ENCODE measurements around the gene HID1. TPM values are rescaled to one million over a fixed set of nuclear protein-coding genes. Genes with fewer than 3 reads are reported as not detected.
"Not testable (repeated sequence)": the region's sequence is repeated elsewhere in the genome, so short reads cannot be mapped to it uniquely, and the experiment has no call there.

HID1 gene
- total and polyA plus RNA-seq, 8 donors = 32.1 to 75.8 (median 61.7) TPM

- H3K9me3 ChIP-seq = no peaks in the 10 kb centered on the region
- no peak overlapping the region for H3K27ac ChIP-seq
- H3K27me3 ChIP-seq = no peaks in the 10 kb centered on the region
- peaks cover 8 to 21% of the 10 kb centered on the region in 2 donors for H3K4me1 ChIP-seq
- TF ChIP-seq, protein P1, sequence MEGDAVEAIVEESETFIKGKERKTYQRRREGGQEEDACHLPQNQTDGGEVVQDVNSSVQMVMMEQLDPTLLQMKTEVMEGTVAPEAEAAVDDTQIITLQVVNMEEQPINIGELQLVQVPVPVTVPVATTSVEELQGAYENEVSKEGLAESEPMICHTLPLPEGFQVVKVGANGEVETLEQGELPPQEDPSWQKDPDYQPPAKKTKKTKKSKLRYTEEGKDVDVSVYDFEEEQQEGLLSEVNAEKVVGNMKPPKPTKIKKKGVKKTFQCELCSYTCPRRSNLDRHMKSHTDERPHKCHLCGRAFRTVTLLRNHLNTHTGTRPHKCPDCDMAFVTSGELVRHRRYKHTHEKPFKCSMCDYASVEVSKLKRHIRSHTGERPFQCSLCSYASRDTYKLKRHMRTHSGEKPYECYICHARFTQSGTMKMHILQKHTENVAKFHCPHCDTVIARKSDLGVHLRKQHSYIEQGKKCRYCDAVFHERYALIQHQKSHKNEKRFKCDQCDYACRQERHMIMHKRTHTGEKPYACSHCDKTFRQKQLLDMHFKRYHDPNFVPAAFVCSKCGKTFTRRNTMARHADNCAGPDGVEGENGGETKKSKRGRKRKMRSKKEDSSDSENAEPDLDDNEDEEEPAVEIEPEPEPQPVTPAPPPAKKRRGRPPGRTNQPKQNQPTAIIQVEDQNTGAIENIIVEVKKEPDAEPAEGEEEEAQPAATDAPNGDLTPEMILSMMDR (IDR thresholded peaks at IDR 0.05) = no peak
- H3K36me3 ChIP-seq = peaks cover 0 to 5% of the 10 kb centered on the region in 2 donors
- intact Hi-C loops (cut with DNase I) = no loop called here
- DNase-seq = peak in 1 of 4 donors; percentile 49
- no peak overlapping the region for H3K4me3 ChIP-seq
- peak; percentile 2 for ATAC-seq
Observed at GRCh38 chr17:75010683-75011400, 38.3 kb upstream of the HID1 start.

DNA sequence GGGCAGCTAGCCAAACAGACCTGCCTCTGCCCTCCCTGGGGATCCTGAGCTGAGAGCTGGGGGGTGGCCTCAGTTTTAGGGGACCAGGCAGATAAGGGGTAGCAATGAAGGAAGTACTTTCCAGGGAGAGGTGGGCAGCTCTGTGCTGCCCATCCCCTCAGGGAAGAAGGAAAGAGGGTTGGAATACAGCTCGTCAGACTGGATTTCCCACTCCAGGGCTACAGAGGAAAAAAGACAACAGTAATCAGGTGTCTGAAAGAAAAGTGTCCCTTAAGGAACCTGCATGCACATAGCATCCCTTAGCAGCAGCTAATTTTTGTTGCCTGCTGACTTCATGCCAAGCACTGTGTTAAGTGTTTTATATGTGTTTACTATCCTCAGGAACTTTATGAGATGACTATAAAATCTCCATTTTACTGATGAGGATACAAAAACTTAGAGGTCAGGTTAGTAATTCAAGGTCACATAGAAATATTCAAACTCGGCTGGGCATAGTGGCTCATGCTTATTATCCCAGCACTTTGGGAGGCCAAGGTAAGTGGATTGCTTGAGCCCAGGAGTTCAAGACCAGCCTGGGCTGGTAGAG is 36.7 kb upstream of the HID1 start:
- TF ChIP-seq, protein P1 (IDR thresholded peaks at IDR 0.05) = no peak
- intact Hi-C loops (cut with DNase I) = no loop called here
- DNase-seq (peak in 1 of 4 donors; percentile 26), ATAC-seq (no peak)
- Histone ChIP-seq H3K4me3 (no peak overlapping the region), H3K4me1 (peaks cover 8 to 18% of the 10 kb centered on the region in 2 donors), H3K9me3 (no peaks in the 10 kb centered on the region), H3K27me3 (no peaks in the 10 kb centered on the region), H3K36me3 (peaks cover 0 to 9% of the 10 kb centered on the region in 2 donors), H3K27ac (no peak overlapping the region)

DNA sequence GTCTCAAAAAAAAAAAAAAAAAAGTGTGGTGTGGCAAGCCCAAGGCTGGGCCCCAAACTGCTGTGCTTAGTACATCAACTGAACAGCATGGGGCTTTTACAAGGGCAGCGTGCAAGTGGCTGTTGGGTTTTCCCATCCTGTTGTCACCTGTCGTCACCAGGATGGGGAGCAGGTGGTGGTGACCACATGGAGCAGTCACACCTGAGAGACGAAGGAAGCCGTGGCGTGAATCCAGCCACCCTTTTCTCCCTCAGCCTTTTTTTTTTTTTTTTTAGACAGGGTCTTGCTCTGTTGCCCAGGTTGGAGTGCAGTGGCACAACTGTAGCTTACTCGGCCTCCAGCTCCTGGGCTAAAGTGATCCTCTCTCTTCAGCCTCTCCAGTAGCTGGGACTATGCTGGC is 35.8 kb upstream of the HID1 start:
- Histone ChIP-seq H3K4me1 (peaks cover 3 to 10% of the 10 kb centered on the region in 2 donors), H3K27ac (no peak overlapping the region), H3K9me3 (no peaks in the 10 kb centered on the region), H3K36me3 (peaks cover 0 to 18% of the 10 kb centered on the region in 2 donors), H3K4me3 (no peak overlapping the region), H3K27me3 (no peaks in the 10 kb centered on the region)
- TF ChIP-seq, protein P1 (IDR thresholded peaks at IDR 0.05) = no peak
- no peak for DNase-seq
- ATAC-seq = no peak
- intact Hi-C loops (cut with DNase I) = no loop called here

GRCh38 chr17:75006653-75007052 is 34.1 kb upstream of the HID1 start:
- DNase-seq (no peak), ATAC-seq (no peak)
- TF ChIP-seq, protein P1 (IDR thresholded peaks at IDR 0.05) = no peak
- H3K4me1 ChIP-seq = no peaks in the 10 kb centered on the region
- H3K27ac ChIP-seq = no peak overlapping the region
- H3K27me3 ChIP-seq = no peaks in the 10 kb centered on the region
- no peaks in the 10 kb centered on the region for H3K9me3 ChIP-seq
- no peak overlapping the region for H3K4me3 ChIP-seq
- intact Hi-C loops (cut with DNase I) = no loop called here
- peaks cover 0 to 35% of the 10 kb centered on the region in 2 donors for H3K36me3 ChIP-seq

- DNase-seq; ATAC-seq; H3K27me3 ChIP-seq; H3K9me3 ChIP-seq; intact Hi-C loops (cut with DNase I); H3K4me1 ChIP-seq; H3K4me3 ChIP-seq; H3K27ac ChIP-seq: not testable (repeated sequence)
- H3K36me3 ChIP-seq = peaks cover 0 to 41% of the 10 kb centered on the region in 2 donors
Observed at GRCh38 chr17:75006084-75006483, 33.5 kb upstream of the HID1 start.

Measured in left lung (tissue), 10 donors.